Neural progenitor cell (in vitro differentiated cells): Measurements from ENCODE around the gene ERGIC1. TPM values are rescaled to one million over a fixed set of nuclear protein-coding genes. Genes with fewer than 3 reads are reported as not detected.
A peak's percentile ranks its signal among the peaks of the same experiment; 100 is the strongest.

Experiments
- DNase-seq: peaks from one replicate; pipeline ENCODE4 v3.0.0-alpha.2; 2016; ENCODE audit warnings: low spot score
- H2AFZ ChIP-seq: fragments of 200-600 bp; sonication (generic); replicated peaks from 2 replicates; pipeline ENCODE4 v1.6.1; 2016; ENCODE audit warnings: antibody characterized with exemption
- H3F3A ChIP-seq: fragments of 200-600 bp; sonication (generic); 2 replicates; pipeline ENCODE4 v1.6.1; 2016; ENCODE audit warnings: antibody characterized with exemption, low read depth
- H3K27ac ChIP-seq: fragments of 200-600 bp; sonication (generic); 2 replicates; pipeline ENCODE4 v1.5.1; 2016; ENCODE audit warnings: mild to moderate bottlenecking
- H3K27me3 ChIP-seq: fragments of 200-600 bp; sonication (generic); 2 replicates; pipeline ENCODE4 v1.6.1; 2016; ENCODE audit warnings: mild to moderate bottlenecking, moderate library complexity
- H3K36me3 ChIP-seq: fragments of 200-600 bp; sonication (generic); 2 replicates; pipeline ENCODE4 v1.5.1; 2016
- H3K4me1 ChIP-seq: fragments of 200-600 bp; sonication (generic); 2 replicates; pipeline ENCODE4 v1.6.1; 2016; ENCODE audit warnings: mixed run types
- H3K4me2 ChIP-seq: fragments of 200-600 bp; sonication (generic); 2 replicates; pipeline ENCODE4 v1.6.1; 2016
- H3K4me3 ChIP-seq: fragments of 200-600 bp; sonication (generic); 2 replicates; pipeline ENCODE4 v1.5.1; 2016
- H3K79me2 ChIP-seq: fragments of 200-600 bp; sonication (generic); 2 replicates; pipeline ENCODE4 v1.6.1; 2016; ENCODE audit warnings: low read depth
- H3K9ac ChIP-seq: fragments of 200-600 bp; sonication (generic); 2 replicates; pipeline ENCODE4 v1.6.1; 2016
- H3K9me3 ChIP-seq: fragments of 200-600 bp; sonication (generic); 2 replicates; pipeline ENCODE4 v1.5.1; 2016; ENCODE audit warnings: low read depth
- H4K20me1 ChIP-seq: fragments of 200-600 bp; sonication (generic); 2 replicates; pipeline ENCODE4 v1.6.1; 2016; ENCODE audit warnings: low read depth
- H3K27ac Mint-ChIP-seq: 3 replicates; pipeline ENCODE4 v1.8.0; 2021; ENCODE audit warnings: mixed read lengths
- H3K27me3 Mint-ChIP-seq: 2 replicates; pipeline ENCODE4 v1.8.0; 2022; ENCODE audit warnings: low read depth, mild to moderate bottlenecking, inconsistent platforms, moderate library complexity, mixed read lengths; ENCODE audit not compliant: insufficient read depth
- H3K36me3 Mint-ChIP-seq: 3 replicates; pipeline ENCODE4 v1.8.0; 2021; ENCODE audit warnings: mixed read lengths
- H3K4me1 Mint-ChIP-seq: 3 replicates; pipeline ENCODE4 v1.8.0; 2021; ENCODE audit warnings: mixed read lengths
- H3K4me3 Mint-ChIP-seq: 3 replicates; pipeline ENCODE4 v1.8.0; 2021; ENCODE audit warnings: mild to moderate bottlenecking, moderate library complexity, mixed read lengths
- H3K9me3 Mint-ChIP-seq: 3 replicates; pipeline ENCODE4 v1.8.0; 2020; ENCODE audit warnings: mixed read lengths
- EZH2 ChIP-seq: fragments of 200-600 bp; sonication (generic); IDR thresholded peaks from 2 replicates; pipeline ENCODE4 v1.6.1; 2017; ENCODE audit warnings: antibody characterized with exemption, mild to moderate bottlenecking, moderate library complexity
- EZH2phosphoT487 ChIP-seq: fragments of 200-600 bp; sonication (generic); IDR thresholded peaks from 2 replicates; pipeline ENCODE4 v1.6.1; 2017; ENCODE audit warnings: antibody characterized with exemption
- total RNA-seq: library from RNA; depleted of rRNA; stranded (reverse); fragments of >200 nt; gene quantifications from 2 replicates; pipeline ENCODE4 v1.2.3, GENCODE V29; 2015; ENCODE audit warnings: low replicate concordance
- TF ChIP-seq, protein P1 (sequence below): fragments of 200-600 bp; sonication (generic); IDR thresholded peaks from 2 replicates; pipeline ENCODE4 v1.5.1; 2017; ENCODE audit warnings: antibody characterized with exemption, mild to moderate bottlenecking

Gene ERGIC1
- total RNA-seq, 1 donor from 2014 or later = 28.7 TPM

DNA sequence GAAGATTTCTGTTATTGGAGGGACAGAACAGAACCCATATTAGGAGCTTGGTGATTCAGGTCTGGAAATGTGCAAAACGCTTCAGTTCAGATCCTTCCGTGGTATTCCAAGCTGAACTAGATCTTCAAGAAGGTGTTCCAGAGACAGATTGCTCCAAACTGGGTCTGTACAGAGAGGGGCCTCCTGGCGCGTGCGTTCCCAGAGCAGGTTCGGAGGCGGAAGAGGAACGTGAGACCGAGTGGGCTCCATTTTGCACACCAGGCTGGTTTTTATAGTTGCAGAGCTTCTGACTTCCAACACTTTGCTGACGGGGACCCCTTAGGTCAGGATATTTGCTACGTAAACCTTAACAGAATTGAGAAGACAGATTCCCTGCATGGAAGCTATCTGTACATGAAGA, 108.5 kb downstream of the ERGIC1 start:
- Mint-ChIP-seq H3K4me3 (peak overlapping the region; percentile 31), H3K36me3 (peaks cover 17% of the 10 kb centered on the region), H3K27ac (peak overlapping the region; percentile 62), H3K4me1 (peaks cover 17% of the 10 kb centered on the region), H3K27me3 (no peaks in the 10 kb centered on the region), H3K9me3 (no peaks in the 10 kb centered on the region)
- Histone ChIP-seq H3K79me2 (no peaks in the 10 kb centered on the region), H4K20me1 (no peaks in the 10 kb centered on the region), H3K36me3 (no peaks in the 10 kb centered on the region), H2AFZ (no peak overlapping the region), H3K4me1 (no peaks in the 10 kb centered on the region), H3F3A (no peaks in the 10 kb centered on the region), H3K27ac (no peak overlapping the region), H3K9me3 (no peaks in the 10 kb centered on the region), H3K4me3 (no peak overlapping the region), H3K4me2 (no peak overlapping the region), H3K9ac (no peak overlapping the region), H3K27me3 (no peaks in the 10 kb centered on the region)
- no peak for DNase-seq
- TF ChIP-seq EZH2phosphoT487 (no peak), EZH2 (no peak)
- TF ChIP-seq, protein P1, sequence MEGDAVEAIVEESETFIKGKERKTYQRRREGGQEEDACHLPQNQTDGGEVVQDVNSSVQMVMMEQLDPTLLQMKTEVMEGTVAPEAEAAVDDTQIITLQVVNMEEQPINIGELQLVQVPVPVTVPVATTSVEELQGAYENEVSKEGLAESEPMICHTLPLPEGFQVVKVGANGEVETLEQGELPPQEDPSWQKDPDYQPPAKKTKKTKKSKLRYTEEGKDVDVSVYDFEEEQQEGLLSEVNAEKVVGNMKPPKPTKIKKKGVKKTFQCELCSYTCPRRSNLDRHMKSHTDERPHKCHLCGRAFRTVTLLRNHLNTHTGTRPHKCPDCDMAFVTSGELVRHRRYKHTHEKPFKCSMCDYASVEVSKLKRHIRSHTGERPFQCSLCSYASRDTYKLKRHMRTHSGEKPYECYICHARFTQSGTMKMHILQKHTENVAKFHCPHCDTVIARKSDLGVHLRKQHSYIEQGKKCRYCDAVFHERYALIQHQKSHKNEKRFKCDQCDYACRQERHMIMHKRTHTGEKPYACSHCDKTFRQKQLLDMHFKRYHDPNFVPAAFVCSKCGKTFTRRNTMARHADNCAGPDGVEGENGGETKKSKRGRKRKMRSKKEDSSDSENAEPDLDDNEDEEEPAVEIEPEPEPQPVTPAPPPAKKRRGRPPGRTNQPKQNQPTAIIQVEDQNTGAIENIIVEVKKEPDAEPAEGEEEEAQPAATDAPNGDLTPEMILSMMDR = no peak

DNA sequence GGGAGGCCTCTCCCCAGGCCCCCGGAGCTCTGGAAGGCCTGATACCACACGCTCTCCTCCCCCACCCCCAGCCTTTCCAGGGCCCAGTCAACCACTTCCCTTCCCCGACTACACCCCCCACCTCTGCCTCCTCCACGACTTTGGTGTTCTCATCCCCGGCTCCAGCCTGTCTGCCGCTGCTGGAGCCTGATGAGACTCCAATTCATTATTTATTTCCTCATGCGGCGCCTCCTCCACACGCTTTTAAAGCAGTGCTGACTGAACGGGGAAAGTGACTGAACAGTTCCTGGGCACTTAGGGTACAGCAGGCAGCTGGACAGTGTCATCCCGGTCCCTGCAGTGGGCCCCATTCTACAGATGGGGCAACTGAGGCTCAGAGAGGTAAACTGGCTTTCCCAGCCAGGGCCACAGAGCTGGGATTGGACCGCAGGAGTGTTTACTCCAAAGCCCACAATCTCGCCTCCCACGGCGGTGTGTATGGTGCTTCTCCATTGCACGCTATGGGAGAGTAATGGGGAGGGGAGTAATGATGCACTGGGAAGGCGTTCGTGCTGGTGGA, 109.3 kb downstream of the ERGIC1 start:
- no peaks in the 10 kb centered on the region for H3F3A ChIP-seq
- no peak overlapping the region for H3K4me3 ChIP-seq
- H3K36me3 Mint-ChIP-seq = peaks cover 17% of the 10 kb centered on the region
- TF ChIP-seq, protein P1 = no peak
- TF ChIP-seq EZH2 (no peak), EZH2phosphoT487 (no peak)
- H3K4me3 Mint-ChIP-seq = no peak overlapping the region
- no peaks in the 10 kb centered on the region for H3K9me3 ChIP-seq
- no peaks in the 10 kb centered on the region for H4K20me1 ChIP-seq
- H3K36me3 ChIP-seq = no peaks in the 10 kb centered on the region
- no peaks in the 10 kb centered on the region for H3K79me2 ChIP-seq
- no peaks in the 10 kb centered on the region for H3K9me3 Mint-ChIP-seq
- no peak overlapping the region for H3K9ac ChIP-seq
- DNase-seq = peak; percentile 12
- H3K4me2 ChIP-seq = no peak overlapping the region
- H3K4me1 ChIP-seq = no peaks in the 10 kb centered on the region
- no peak overlapping the region for H3K27ac Mint-ChIP-seq
- H3K27me3 Mint-ChIP-seq = no peaks in the 10 kb centered on the region
- H3K27ac ChIP-seq = no peak overlapping the region
- peaks cover 17% of the 10 kb centered on the region for H3K4me1 Mint-ChIP-seq
- no peaks in the 10 kb centered on the region for H3K27me3 ChIP-seq
- H2AFZ ChIP-seq = no peak overlapping the region

DNA sequence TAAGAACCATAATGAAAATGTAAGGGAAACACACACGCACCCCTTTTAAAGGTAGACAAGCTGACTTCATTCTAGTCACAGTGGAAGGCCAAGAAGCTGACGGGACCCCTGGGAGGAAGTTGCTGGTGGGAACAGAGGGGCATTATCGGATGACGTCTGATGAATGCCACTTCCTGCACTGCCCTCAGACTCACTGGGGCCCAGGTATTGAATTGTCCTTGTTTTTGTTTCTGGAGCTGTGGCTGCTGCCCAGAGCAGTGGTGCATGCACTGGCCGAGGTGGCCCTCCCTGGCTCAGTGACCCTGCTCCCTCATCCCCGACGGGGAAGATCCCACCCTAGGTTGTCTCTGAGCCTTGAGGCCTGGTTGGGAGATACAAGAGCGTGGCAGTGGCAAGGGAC, 109.9 kb downstream of the ERGIC1 start:
- Histone ChIP-seq H3K9me3 (no peaks in the 10 kb centered on the region), H2AFZ (no peak overlapping the region), H3K36me3 (no peaks in the 10 kb centered on the region), H3K9ac (no peak overlapping the region), H3K27ac (no peak overlapping the region), H3K79me2 (no peaks in the 10 kb centered on the region), H3K4me1 (no peaks in the 10 kb centered on the region), H3K4me2 (no peak overlapping the region), H3K27me3 (no peaks in the 10 kb centered on the region), H3K4me3 (no peak overlapping the region), H4K20me1 (no peaks in the 10 kb centered on the region), H3F3A (no peaks in the 10 kb centered on the region)
- Mint-ChIP-seq H3K27me3 (no peaks in the 10 kb centered on the region), H3K4me3 (no peak overlapping the region), H3K27ac (no peak overlapping the region), H3K9me3 (no peaks in the 10 kb centered on the region), H3K36me3 (peaks cover 17% of the 10 kb centered on the region), H3K4me1 (peaks cover 17% of the 10 kb centered on the region)
- DNase-seq = no peak
- TF ChIP-seq EZH2phosphoT487 (no peak), EZH2 (no peak)
- TF ChIP-seq, protein P1 = no peak
